ENCODE measurements around the gene TAF9B. TPM values are rescaled to one million over a fixed set of nuclear protein-coding genes. Genes with fewer than 3 reads are reported as not detected.

Gene TAF9B, protein sequence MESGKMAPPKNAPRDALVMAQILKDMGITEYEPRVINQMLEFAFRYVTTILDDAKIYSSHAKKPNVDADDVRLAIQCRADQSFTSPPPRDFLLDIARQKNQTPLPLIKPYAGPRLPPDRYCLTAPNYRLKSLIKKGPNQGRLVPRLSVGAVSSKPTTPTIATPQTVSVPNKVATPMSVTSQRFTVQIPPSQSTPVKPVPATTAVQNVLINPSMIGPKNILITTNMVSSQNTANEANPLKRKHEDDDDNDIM
- total RNA-seq (10 to 100 TPM in 3 of 5 donors, 1 to 10 TPM in 2; 3.2 to 75.4 (median 20.9) TPM), polyA plus RNA-seq (10 to 100 TPM; 11.1 to 13.4 (median 11.7) TPM)
- long read RNA-seq, donor 1, partial matches to known transcripts: 0 of 3 reads
- long read RNA-seq, donor 1, other reads (novel, unspliced or antisense): 0 of 3 reads
- long read RNA-seq, donor 2, transcript TAF9B-201 (7 exons, 2,713 nt): major isoform, 6 of 6 reads
- long read RNA-seq, donor 2, partial matches to known transcripts: 0 of 6 reads
- long read RNA-seq, donor 2, other reads (novel, unspliced or antisense): 0 of 6 reads
- long read RNA-seq, donor 3, partial matches to known transcripts: 0 of 2 reads
- long read RNA-seq, donor 3, other reads (novel, unspliced or antisense): 0 of 2 reads
- long read RNA-seq, donor 4: 0 reads
- long read RNA-seq, donor 5, transcript TAF9B-201 (7 exons, 2,713 nt): major isoform, 6 of 6 reads
- long read RNA-seq, donor 5, partial matches to known transcripts: 0 of 6 reads
- long read RNA-seq, donor 5, other reads (novel, unspliced or antisense): 0 of 6 reads
- long read RNA-seq, donor 6, transcript TAF9B-201 (7 exons, 2,713 nt): major isoform, 14 of 14 reads
- long read RNA-seq, donor 6, partial matches to known transcripts: 0 of 14 reads
- long read RNA-seq, donor 6, other reads (novel, unspliced or antisense): 0 of 14 reads
- long read RNA-seq, donor 7, partial matches to known transcripts: 0 of 3 reads
- long read RNA-seq, donor 7, other reads (novel, unspliced or antisense): 0 of 3 reads
- long read RNA-seq, donor 8, transcript TAF9B-201 (7 exons, 2,713 nt): major isoform, 8 of 8 reads
- long read RNA-seq, donor 8, partial matches to known transcripts: 0 of 8 reads
- long read RNA-seq, donor 8, other reads (novel, unspliced or antisense): 0 of 8 reads
- long read RNA-seq, donor 9, partial matches to known transcripts: 0 of 3 reads
- long read RNA-seq, donor 9, other reads (novel, unspliced or antisense): 0 of 3 reads
- long read RNA-seq, donor 10: 0 reads

DNA sequence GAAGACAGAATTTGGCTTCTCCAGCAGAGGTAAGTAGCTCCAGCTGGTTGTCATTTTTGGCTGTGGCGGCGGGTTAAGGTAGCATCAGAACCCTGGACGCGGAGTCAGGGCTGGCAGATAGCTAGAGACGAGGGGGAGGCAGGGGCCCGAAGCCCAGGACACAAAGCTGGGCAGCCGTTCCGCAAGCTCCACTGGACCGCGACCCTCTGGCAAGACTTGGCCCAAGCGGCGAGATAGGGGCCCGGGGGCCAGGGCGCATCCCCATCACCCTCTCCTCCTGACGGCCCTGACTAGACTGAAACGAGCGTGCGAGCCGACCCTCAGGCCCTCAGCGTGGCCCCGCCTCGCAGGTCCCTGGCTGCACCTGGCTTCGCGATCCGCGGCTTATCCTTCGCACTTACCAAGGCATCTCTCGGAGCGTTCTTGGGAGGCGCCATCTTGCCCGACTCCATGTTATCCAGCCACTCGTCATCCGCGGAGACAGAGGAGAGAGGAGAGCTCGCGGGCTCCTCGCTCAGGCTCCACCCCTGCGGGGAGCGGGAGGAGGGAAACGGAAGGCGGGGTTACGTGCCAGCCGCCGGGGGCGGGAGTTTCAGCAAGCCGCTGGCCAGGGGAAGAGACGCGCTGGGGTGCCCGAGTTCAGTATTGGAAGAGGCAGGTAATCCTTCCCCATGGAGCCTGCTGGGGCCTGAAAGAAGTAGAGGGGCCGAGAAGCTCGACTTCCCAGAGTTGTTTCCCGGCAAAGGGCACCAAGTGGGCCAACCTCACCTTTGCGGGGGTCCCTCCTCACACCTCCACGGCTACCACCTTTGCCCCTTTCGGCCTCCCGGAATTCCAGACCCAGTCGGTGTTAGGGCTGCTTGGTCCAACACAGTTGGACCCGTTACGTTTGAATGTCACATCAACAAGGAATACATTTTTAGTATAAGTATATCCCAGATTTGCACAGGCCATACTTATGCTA is at the start of gene TAF9B:
Gene TAF9B (minus strand): TSS at position 491 of the 964 bp plus-strand sequence. CDS start 39 bp downstream, at position 452.
- intact Hi-C loops (cut with DNase I; ENCODE audit: low total_unique reads): no loop called here
- peak; percentile 83 to 94 for DNase-seq
- Histone ChIP-seq H3K27me3 (no peaks in the 10 kb centered on the region), H3K27ac (peak within 1 kb of the TSS; percentile 61 to 85 (median 79)), H3K9me3 (peaks cover 0 to 5% (median 0%) of the 10 kb centered on the region in 4 donors), H3K36me3 (no peaks in the 10 kb centered on the region), H3K4me1 (peaks cover 0 to 8% (median 0%) of the 10 kb centered on the region in 4 donors), H3K4me3 (peak within 1 kb of the TSS; percentile 53 to 74 (median 72))
- peak in 2 of 3 donors; percentile 70 to 78 for TF ChIP-seq POLR2AphosphoS5 (IDR thresholded peaks at IDR 0.05)
- TF ChIP-seq, protein P1, sequence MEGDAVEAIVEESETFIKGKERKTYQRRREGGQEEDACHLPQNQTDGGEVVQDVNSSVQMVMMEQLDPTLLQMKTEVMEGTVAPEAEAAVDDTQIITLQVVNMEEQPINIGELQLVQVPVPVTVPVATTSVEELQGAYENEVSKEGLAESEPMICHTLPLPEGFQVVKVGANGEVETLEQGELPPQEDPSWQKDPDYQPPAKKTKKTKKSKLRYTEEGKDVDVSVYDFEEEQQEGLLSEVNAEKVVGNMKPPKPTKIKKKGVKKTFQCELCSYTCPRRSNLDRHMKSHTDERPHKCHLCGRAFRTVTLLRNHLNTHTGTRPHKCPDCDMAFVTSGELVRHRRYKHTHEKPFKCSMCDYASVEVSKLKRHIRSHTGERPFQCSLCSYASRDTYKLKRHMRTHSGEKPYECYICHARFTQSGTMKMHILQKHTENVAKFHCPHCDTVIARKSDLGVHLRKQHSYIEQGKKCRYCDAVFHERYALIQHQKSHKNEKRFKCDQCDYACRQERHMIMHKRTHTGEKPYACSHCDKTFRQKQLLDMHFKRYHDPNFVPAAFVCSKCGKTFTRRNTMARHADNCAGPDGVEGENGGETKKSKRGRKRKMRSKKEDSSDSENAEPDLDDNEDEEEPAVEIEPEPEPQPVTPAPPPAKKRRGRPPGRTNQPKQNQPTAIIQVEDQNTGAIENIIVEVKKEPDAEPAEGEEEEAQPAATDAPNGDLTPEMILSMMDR (IDR thresholded peaks at IDR 0.05): no peak
- 0 to 39% (median 12%) methylated on average over 24 to 59 of the region's 59 CpGs for WGBS, 5 donors

DNA sequence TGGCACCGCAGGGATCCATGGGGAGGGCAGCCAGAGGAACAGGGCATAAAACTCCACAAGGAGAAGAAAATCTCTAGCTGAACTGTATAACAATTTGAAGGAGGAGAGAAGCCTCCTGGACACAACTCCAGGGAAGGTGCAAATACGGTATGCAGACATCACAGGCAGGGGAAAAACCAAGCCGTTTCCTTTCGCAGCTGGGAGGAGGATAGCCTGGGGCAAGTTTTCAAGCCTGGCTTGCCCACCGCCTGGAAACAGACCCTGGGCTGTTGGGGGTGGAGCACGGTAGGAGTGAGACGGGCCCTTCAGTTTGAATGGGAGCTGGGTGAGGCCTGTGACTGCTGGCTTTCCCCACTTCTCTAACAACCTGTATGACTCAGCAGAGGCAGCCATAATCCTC is 43.4 kb upstream of the TAF9B start:
- DNase-seq: no peak
- H3K27me3 ChIP-seq: no peaks in the 10 kb centered on the region
- no peak overlapping the region for H3K4me3 ChIP-seq
- intact Hi-C loops (cut with DNase I; ENCODE audit: low total_unique reads): no loop called here
- H3K36me3 ChIP-seq: no peaks in the 10 kb centered on the region
- TF ChIP-seq EP300 (IDR thresholded peaks at IDR 0.05): no peak
- TF ChIP-seq POLR2AphosphoS5 (IDR thresholded peaks at IDR 0.05): no peak
- no peak for TF ChIP-seq POLR2A (IDR thresholded peaks at IDR 0.05)
- TF ChIP-seq, protein P1 (IDR thresholded peaks at IDR 0.05): no peak
- H3K4me1 ChIP-seq: no peaks in the 10 kb centered on the region
- H3K9me3 ChIP-seq: peaks cover 0 to 4% (median 0%) of the 10 kb centered on the region in 4 donors
- WGBS, 5 donors: 60 to 91% (median 86%) methylated on average over 1 to 7 of the region's 7 CpGs
- no peak overlapping the region for H3K27ac ChIP-seq

DNA sequence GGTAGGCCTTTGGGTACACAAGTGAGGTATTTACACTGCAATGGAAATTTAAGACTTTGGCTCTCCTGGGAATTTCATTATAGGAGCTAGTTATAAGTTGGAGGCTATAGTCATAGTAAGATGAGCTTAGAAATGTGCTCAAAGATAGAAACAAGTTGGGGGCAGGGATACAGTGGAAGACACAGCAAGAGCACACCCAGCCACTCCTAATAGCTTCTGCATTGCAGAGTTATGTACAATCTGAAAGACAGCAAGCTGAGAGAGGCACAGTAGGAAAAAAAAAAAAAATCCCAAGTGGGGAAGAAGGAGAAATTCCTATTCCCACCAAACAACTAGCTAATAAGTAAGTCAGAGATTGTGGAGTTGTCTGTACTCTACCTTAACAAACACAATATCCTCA is 41.9 kb upstream of the TAF9B start:
- H3K9me3 ChIP-seq: no peaks in the 10 kb centered on the region
- H3K36me3 ChIP-seq: no peaks in the 10 kb centered on the region
- DNase-seq: no peak
- no peaks in the 10 kb centered on the region for H3K4me1 ChIP-seq
- intact Hi-C loops (cut with DNase I; ENCODE audit: low total_unique reads): no loop called here
- H3K27ac ChIP-seq: no peak overlapping the region
- H3K27me3 ChIP-seq: no peaks in the 10 kb centered on the region
- no peak overlapping the region for H3K4me3 ChIP-seq
- TF ChIP-seq EP300 (IDR thresholded peaks at IDR 0.05): no peak
- no peak for TF ChIP-seq POLR2A (IDR thresholded peaks at IDR 0.05)
- TF ChIP-seq POLR2AphosphoS5 (IDR thresholded peaks at IDR 0.05): no peak
- TF ChIP-seq, protein P1 (IDR thresholded peaks at IDR 0.05): no peak
